Rectal smooth muscle tissue (tissue), 1 donor: ENCODE data around the gene AGAP1.

ENCODE experiments used
- H3K27ac ChIP-seq: one replicate; pipeline ENCODE4 v1.7.0; 2013; ENCODE audit warnings: low read depth, low read length, inconsistent platforms
- H3K27me3 ChIP-seq: one replicate; pipeline ENCODE4 v1.7.0; 2013; ENCODE audit warnings: low read length; ENCODE audit not compliant: control insufficient read depth, insufficient read depth
- H3K36me3 ChIP-seq: one replicate; pipeline ENCODE4 v1.7.0; 2013; ENCODE audit warnings: low read length; ENCODE audit not compliant: control insufficient read depth, insufficient read depth
- H3K4me1 ChIP-seq: one replicate; pipeline ENCODE4 v1.7.0; 2013; ENCODE audit warnings: low read length; ENCODE audit not compliant: control insufficient read depth, insufficient read depth
- H3K4me3 ChIP-seq: one replicate; pipeline ENCODE4 v1.7.0; 2013; ENCODE audit warnings: low read length
- H3K9ac ChIP-seq: one replicate; pipeline ENCODE4 v1.7.0; 2013; ENCODE audit warnings: low read length

Gene AGAP1

DNA sequence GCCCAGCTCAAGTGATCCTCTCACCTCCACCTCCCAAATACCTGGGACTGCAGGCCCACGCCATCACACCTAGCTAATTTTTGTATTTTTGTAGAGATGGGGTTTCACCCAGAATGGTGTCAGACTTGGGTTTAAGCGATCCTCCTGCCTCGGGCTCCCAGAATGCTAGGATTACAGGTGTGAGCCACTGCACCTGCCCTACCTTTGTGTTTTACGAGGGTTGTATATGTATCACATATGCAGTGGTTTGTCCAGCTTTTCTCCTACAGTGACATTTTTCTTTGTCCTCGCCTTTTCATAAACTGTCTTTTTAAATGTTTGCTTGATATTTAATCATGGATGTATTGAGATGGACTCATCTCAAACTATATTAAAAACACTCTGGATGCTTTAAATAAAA lies 38.5 kb downstream of the AGAP1 start:
- no peaks in the 10 kb centered on the region for H3K36me3 ChIP-seq
- no peak overlapping the region for H3K4me3 ChIP-seq
- H3K9ac ChIP-seq, result no peak overlapping the region
- H3K27ac ChIP-seq, result no peak overlapping the region
- H3K27me3 ChIP-seq, result no peaks in the 10 kb centered on the region
- H3K4me1 ChIP-seq, result no peaks in the 10 kb centered on the region

GRCh38 chr2:235533198-235533597 lies 39.4 kb downstream of the AGAP1 start:
- Histone ChIP-seq H3K9ac (no peak overlapping the region), H3K4me1 (no peaks in the 10 kb centered on the region), H3K27me3 (no peaks in the 10 kb centered on the region), H3K36me3 (no peaks in the 10 kb centered on the region), H3K27ac (no peak overlapping the region), H3K4me3 (no peak overlapping the region)

- no peaks in the 10 kb centered on the region for H3K27me3 ChIP-seq
- no peaks in the 10 kb centered on the region for H3K36me3 ChIP-seq
- H3K9ac ChIP-seq, result no peak overlapping the region
- no peaks in the 10 kb centered on the region for H3K4me1 ChIP-seq
- no peak overlapping the region for H3K4me3 ChIP-seq
- no peak overlapping the region for H3K27ac ChIP-seq
Observed at GRCh38 chr2:235533616-235534385, 40.0 kb downstream of the AGAP1 start.

DNA sequence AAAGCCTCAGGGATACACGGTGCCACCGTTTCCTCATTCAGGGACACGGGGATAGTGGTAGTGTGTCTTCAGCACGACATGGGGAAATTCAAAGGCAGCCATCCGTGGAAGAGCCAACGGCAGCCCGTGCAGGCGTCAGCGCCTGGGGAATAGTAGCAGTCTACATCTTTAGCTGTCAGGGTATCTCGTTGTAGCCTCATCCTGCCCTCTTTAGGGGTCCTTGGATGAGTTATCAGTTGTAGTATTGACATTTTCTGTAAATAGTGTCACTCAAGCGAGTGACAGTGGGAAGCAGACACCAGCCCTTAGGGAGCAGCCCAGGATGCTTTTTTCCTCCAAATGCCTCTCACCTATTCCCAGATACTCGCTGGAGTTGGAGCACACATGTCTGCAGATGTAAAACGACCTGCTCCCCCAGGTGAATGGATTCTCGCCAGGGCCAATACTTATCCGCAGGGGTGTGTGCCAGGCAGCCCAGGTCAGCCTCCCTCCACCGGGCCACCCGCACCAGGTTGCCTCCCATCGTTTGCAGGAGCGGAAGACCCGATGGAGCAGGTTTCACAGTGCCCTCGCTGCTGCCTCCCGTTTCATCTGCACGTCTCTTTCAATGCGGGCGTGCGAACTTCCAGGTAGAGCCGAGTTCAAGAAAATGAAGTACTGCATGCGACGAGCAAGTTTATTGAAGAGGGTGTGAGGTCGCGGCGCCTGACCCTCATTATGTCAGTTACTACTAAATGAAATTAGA lies 41.0 kb downstream of the AGAP1 start:
- no peaks in the 10 kb centered on the region for H3K27me3 ChIP-seq
- H3K4me1 ChIP-seq, result no peaks in the 10 kb centered on the region
- no peak overlapping the region for H3K9ac ChIP-seq
- no peak overlapping the region for H3K27ac ChIP-seq
- H3K4me3 ChIP-seq, result no peak overlapping the region
- no peaks in the 10 kb centered on the region for H3K36me3 ChIP-seq

- H3K9ac ChIP-seq, result no peak overlapping the region
- H3K27ac ChIP-seq, result no peak overlapping the region
- H3K4me1 ChIP-seq, result no peaks in the 10 kb centered on the region
- H3K27me3 ChIP-seq, result no peaks in the 10 kb centered on the region
- H3K4me3 ChIP-seq, result no peak overlapping the region
- H3K36me3 ChIP-seq, result no peaks in the 10 kb centered on the region
Observed at GRCh38 chr2:235535423-235536130, 41.7 kb downstream of the AGAP1 start.

- Histone ChIP-seq H3K4me1 (no peaks in the 10 kb centered on the region), H3K4me3 (no peak overlapping the region), H3K27ac (no peak overlapping the region)
Observed at GRCh38 chr2:235536711-235537110, 42.9 kb downstream of the AGAP1 start.

GRCh38 chr2:235537186-235537585 lies 43.3 kb downstream of the AGAP1 start:
- Histone ChIP-seq H3K4me3 (no peak overlapping the region), H3K27ac (no peak overlapping the region), H3K9ac (no peak overlapping the region), H3K36me3 (no peaks in the 10 kb centered on the region), H3K4me1 (no peaks in the 10 kb centered on the region), H3K27me3 (no peaks in the 10 kb centered on the region)

More at GRCh38 chr2:235536711-235537110, 42.9 kb downstream of the AGAP1 start:
- H3K9ac ChIP-seq, result no peak overlapping the region
- H3K27me3 ChIP-seq, result no peaks in the 10 kb centered on the region
- no peaks in the 10 kb centered on the region for H3K36me3 ChIP-seq

GRCh38 chr2:235537587-235537986 lies 43.7 kb downstream of the AGAP1 start:
- H3K27ac ChIP-seq, result no peak overlapping the region
- no peak overlapping the region for H3K9ac ChIP-seq
- H3K27me3 ChIP-seq, result no peaks in the 10 kb centered on the region
- no peaks in the 10 kb centered on the region for H3K4me1 ChIP-seq
- no peaks in the 10 kb centered on the region for H3K36me3 ChIP-seq
- H3K4me3 ChIP-seq, result no peak overlapping the region

- no peaks in the 10 kb centered on the region for H3K4me1 ChIP-seq
- H3K4me3 ChIP-seq, result no peak overlapping the region
- no peaks in the 10 kb centered on the region for H3K27me3 ChIP-seq
- no peak overlapping the region for H3K9ac ChIP-seq
- no peaks in the 10 kb centered on the region for H3K36me3 ChIP-seq
- no peak overlapping the region for H3K27ac ChIP-seq
Observed at GRCh38 chr2:235538144-235538639, 44.3 kb downstream of the AGAP1 start.

GRCh38 chr2:235538981-235539380 lies 45.1 kb downstream of the AGAP1 start:
- Histone ChIP-seq H3K9ac (no peak overlapping the region), H3K36me3 (no peaks in the 10 kb centered on the region), H3K4me1 (no peaks in the 10 kb centered on the region), H3K27me3 (no peaks in the 10 kb centered on the region), H3K27ac (no peak overlapping the region), H3K4me3 (no peak overlapping the region)

- Histone ChIP-seq H3K36me3 (no peaks in the 10 kb centered on the region), H3K4me1 (no peaks in the 10 kb centered on the region), H3K4me3 (no peak overlapping the region), H3K27me3 (no peaks in the 10 kb centered on the region), H3K9ac (no peak overlapping the region), H3K27ac (no peak overlapping the region)
Observed at GRCh38 chr2:235539773-235540172, 45.9 kb downstream of the AGAP1 start.

DNA sequence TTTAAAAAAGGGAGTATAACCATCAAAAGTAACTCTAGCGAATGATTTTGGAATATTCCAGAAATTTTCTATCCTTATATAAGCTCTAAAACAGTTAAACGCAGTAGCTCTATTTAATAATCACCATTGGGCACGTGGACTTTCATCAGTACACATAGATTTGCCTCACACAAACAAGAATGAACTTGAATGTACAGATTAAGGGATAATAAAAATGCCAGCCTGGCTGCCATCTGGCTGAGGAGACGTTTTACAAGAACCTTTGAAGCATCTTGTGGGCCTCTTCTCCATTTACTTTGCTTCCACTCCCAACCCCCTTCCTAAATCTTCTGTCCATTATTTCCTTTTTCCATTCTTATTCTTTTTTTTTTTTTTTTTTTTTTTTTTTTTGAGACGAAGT lies 47.2 kb downstream of the AGAP1 start:
- Histone ChIP-seq H3K4me3 (no peak overlapping the region), H3K27me3 (no peaks in the 10 kb centered on the region), H3K27ac (no peak overlapping the region), H3K4me1 (no peaks in the 10 kb centered on the region), H3K9ac (no peak overlapping the region), H3K36me3 (no peaks in the 10 kb centered on the region)
